Fibroblast of villous mesenchyme (primary cell): ENCODE results near the gene CTF1. TPM values are rescaled to one million over a fixed set of nuclear protein-coding genes. Genes with fewer than 3 reads are reported as not detected.
"Not testable (repeated sequence)": the region's sequence is repeated elsewhere in the genome, so short reads cannot be mapped to it uniquely, and the experiment has no call there.

Experiments
- DNase-seq: peaks from one replicate; pipeline ENCODE4 v3.0.0-alpha.2; 2010; ENCODE audit warnings: low read depth
- H3K4me3 ChIP-seq: 2 replicates; pipeline ENCODE4 v1.5.1; 2011; ENCODE audit warnings: low read depth, mild to moderate bottlenecking, low read length
- total RNA-seq: library from RNA; depleted of rRNA; stranded (reverse); fragments of >200 nt; gene quantifications from 2 replicates; pipeline ENCODE4 v1.2.3, GENCODE V29; 2012
- TF ChIP-seq, protein P1 (sequence below): IDR thresholded peaks from 2 replicates; pipeline ENCODE4 v1.5.1; 2012; ENCODE audit warnings: low read depth, mild to moderate bottlenecking, low read length; ENCODE audit not compliant: insufficient read depth

Gene CTF1, protein sequence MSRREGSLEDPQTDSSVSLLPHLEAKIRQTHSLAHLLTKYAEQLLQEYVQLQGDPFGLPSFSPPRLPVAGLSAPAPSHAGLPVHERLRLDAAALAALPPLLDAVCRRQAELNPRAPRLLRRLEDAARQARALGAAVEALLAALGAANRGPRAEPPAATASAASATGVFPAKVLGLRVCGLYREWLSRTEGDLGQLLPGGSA
- 3.2 and 3.5 TPM in 2 replicates for total RNA-seq

DNA sequence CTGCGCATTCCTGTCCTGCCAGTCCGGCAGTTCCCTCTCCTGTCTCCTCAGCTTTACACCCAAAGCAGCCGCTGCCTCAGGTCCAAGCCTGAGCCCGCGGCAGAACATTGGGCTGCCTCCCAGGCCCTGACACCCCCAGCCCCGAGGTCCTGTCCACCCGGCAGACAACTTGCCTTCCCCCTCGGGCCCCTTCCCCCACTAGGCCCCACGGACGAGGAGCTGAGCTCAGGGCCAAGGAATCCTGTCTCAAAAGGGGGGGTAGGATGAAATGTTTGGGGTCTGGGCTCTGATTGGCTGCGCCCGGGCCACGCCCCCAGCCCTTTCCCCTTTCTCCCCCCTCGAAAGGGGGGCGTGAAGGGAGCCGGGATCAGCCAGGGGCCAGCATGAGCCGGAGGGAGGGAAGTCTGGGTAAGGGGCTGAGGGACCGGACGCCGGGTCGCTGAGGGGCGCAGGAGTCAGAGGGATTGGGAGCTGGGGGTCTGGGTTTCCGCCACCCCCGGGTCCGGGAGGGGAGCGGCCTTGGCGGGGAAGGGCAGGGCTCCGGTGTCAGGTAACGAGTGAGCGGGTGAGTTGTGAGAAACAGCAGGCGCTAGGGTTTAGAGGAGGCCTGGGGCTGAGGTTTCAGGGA lies at the start of gene CTF1:
Gene CTF1 (plus strand): TSS at position 354 of the 628 bp plus-strand sequence. CDS start 30 bp downstream, at position 384.
- TF ChIP-seq, protein P1, sequence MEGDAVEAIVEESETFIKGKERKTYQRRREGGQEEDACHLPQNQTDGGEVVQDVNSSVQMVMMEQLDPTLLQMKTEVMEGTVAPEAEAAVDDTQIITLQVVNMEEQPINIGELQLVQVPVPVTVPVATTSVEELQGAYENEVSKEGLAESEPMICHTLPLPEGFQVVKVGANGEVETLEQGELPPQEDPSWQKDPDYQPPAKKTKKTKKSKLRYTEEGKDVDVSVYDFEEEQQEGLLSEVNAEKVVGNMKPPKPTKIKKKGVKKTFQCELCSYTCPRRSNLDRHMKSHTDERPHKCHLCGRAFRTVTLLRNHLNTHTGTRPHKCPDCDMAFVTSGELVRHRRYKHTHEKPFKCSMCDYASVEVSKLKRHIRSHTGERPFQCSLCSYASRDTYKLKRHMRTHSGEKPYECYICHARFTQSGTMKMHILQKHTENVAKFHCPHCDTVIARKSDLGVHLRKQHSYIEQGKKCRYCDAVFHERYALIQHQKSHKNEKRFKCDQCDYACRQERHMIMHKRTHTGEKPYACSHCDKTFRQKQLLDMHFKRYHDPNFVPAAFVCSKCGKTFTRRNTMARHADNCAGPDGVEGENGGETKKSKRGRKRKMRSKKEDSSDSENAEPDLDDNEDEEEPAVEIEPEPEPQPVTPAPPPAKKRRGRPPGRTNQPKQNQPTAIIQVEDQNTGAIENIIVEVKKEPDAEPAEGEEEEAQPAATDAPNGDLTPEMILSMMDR: no peak
- peak within 1 kb of the TSS; percentile 69 for H3K4me3 ChIP-seq
- peak; percentile 87 for DNase-seq

DNA sequence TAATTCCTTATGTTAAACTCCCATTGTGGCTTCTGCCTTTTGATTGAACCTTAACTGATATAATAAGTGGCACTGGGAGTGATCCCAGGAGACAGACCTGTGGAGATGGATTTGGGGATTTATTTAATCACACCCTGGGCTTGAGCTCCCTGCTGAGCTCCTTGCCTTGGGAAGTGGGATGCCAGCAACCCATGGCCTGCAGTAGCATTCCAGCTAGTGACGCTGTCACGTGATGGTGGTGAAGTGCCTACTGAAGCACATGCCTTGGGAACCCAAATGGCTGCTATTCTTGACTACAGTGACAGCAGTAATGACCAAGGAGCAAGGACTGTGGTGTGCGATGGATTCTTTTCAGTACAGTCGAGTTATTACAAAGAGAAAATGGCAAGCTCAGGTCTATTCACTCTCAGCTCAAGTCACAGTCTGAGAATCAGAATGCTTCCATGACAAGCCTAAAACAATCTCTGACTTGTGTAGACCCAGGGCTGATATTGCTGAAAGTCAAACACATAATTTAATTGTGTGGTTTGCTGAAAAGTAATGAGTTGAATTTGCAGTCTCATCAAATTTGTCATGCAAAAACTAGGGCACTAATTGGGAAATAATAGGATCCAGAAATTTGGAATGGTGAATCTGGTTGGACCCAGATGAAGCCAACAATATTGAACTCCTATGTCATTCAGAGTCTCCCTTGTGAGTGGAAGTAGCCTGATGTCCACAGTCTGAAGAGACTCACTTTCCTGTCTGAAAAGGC lies 49.6 kb upstream of the CTF1 start:
- no peak for DNase-seq
- TF ChIP-seq, protein P1: no peak
- no peak overlapping the region for H3K4me3 ChIP-seq

DNA sequence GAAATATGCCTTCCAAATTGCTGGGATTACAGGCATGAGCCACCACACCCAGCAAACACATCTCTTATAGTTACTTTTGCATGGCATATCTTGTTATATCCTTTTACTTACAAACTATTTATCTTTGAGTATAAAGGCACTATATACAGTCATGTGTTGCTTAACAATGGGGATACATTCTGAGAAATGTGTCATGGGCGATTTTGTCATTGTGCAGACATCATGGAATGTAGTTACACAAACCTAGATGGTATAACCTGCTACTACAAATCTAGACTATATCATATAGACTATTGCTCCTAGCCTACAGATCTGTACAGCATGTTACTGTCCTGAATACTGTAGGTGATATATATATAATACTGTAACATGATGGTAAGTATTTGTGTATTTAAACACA lies 46.2 kb upstream of the CTF1 start:
- no peak for DNase-seq
- TF ChIP-seq, protein P1: no peak
- H3K4me3 ChIP-seq: no peak overlapping the region

DNA sequence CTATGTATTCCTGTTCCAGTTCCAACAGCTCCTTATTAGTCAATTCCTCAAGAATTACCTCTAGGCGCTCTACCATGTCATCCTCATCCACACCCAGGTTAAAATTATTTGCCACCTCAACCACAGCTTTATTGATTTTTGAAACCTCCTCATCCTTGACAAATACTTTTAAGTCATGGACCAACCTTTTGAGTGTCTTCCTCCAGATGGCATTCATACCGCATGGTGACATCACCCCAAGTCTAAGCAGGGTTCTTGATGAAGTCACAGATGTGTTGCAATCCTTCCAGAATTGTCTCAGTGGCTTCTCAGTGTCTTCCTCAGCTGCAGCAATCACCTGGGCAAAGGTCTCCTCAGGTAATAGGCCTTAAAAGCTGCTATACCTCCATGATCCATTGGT lies 42.7 kb upstream of the CTF1 start:
- TF ChIP-seq, protein P1: no peak

DNA sequence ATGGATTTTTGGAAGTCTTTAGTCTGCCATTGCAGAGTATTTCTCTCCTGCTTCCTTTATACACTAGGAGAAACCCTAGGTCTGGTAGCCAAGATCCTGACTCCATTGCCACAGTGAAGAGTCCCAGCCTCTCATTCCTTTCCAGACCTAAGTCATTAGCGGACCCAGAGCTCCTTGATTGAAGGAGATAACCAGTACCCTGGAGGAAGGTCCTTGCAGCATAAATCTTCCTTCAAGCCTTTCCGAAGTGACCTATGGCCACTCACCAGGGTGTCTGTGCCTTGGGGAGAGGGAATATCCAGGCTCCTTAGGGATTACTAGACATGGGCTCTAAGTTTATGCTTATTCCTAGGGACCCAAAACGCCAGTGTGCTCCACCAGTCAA lies 38.3 kb upstream of the CTF1 start:
- no peak overlapping the region for H3K4me3 ChIP-seq
- DNase-seq: no peak
- TF ChIP-seq, protein P1: no peak

More for the DNA sequence above, 42.7 kb upstream of the CTF1 start:
- DNase-seq: no peak
- no peak overlapping the region for H3K4me3 ChIP-seq

DNA sequence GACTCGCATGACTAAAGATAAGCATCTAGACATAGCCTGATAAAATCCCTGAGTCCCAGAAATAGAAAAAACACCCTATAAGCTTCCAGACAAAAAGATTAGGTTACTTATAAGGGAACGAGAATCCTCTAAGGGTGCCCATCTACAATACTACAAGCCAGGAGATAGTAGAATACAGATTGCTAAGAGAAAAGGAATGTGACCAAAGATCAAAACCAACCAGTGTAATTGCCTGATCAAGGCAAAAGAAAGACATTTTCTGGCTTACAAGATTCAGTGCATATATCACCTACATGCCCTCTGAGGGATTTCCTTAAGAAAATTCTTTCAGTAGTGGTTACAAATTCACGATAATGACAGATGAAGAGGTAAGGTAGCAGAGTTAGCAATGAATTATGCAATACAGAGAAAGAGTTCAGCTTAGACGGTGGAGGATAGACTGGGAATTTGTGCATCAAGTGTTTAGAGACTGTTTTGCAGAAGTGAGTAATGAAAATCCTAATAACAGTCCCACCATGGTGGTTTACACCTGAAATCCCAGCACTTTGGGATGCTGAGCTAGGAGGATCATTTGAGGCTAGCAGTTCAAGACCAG lies 37.5 kb upstream of the CTF1 start:
- TF ChIP-seq, protein P1: no peak
- H3K4me3 ChIP-seq: no peak overlapping the region
- peak; percentile 1 for DNase-seq

DNA sequence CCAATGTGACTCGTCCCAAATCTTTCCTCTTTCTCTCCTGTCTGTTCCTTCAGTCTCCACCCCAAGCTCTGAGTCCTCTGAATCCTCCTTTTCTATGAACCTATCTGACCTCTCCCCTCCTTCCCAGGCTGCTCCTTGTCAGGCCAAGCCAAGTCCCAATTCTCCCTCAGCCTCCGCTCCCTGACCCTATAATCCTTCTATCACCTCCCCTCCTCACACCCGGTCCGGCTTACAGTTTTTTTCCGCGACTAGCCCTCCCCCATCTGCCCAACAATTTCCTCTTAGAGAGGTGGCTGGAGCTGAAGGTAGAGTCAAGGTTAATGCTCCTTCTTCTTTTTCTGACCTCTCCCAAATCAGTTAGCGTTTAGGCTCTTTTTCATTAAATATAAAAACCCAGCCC lies 35.7 kb upstream of the CTF1 start:
- DNase-seq: not testable (repeated sequence)

DNA sequence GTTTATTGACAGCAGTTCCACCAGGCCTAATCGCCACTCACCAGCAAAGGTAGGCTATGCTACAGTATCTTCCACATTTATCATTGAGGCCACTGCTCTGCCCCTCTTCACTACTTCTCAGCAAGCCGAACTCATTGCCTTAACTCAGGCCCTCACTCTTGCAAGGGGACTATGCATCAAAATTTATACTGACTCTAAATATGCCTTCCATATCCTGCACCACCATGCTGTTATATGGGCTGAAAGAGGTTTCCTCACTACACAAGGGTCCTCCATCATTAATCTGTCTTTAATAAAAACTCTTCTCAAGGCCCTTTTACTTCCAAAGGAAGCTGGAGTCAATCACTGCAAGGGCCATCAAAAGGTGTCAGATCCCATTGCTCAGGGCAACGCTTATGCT lies 33.2 kb upstream of the CTF1 start:
- not testable (repeated sequence) for H3K4me3 ChIP-seq, DNase-seq

More for the DNA sequence above, 35.7 kb upstream of the CTF1 start:
- H3K4me3 ChIP-seq: not testable (repeated sequence)
